ENCODE measurements around the gene CRCP. TPM values are rescaled to one million over a fixed set of nuclear protein-coding genes. Genes with fewer than 3 reads are reported as not detected.

The CRCP gene
- polyA plus RNA-seq, 1 donor (not counting 4 experiments of a cell fraction or from before 2014, with no cell fraction given) = 25.4 TPM

GRCh38 chr7:66181845-66182244, 67.2 kb downstream of the CRCP start:
- H3K4me2 ChIP-seq (ENCODE audit: control insufficient read depth, extremely low read depth, insufficient read depth, low read depth, low read length) = no peak overlapping the region
- H3K79me2 ChIP-seq (ENCODE audit: control insufficient read depth, insufficient read depth, low read length) = no peaks in the 10 kb centered on the region
- H3K9me1 ChIP-seq (ENCODE audit: control insufficient read depth, extremely low read depth, insufficient read depth, low read length) = no peaks in the 10 kb centered on the region
- H3K27me3 ChIP-seq (ENCODE audit: control insufficient read depth, extremely low read depth, insufficient read depth, low read length) = no peaks in the 10 kb centered on the region
- dilution Hi-C loops (cut with MboI; ENCODE audit: extremely low pct_ligation_motif_present, low sequenced_read_pairs) = no loop called here
- H3K4me1 ChIP-seq (ENCODE audit: control insufficient read depth, extremely low read depth, insufficient read depth, low read length) = no peaks in the 10 kb centered on the region
- H3K27ac ChIP-seq (ENCODE audit: control insufficient read depth, insufficient read depth, low read length) = no peak overlapping the region
- H4K20me1 ChIP-seq (ENCODE audit: control insufficient read depth, extremely low read depth, insufficient read depth, low read length) = no peaks in the 10 kb centered on the region
- H3K4me3 ChIP-seq (ENCODE audit: control insufficient read depth in 2 of 3, extremely low read depth in 1 of 3, insufficient read depth in 2 of 3, low read depth in 1 of 3, low read length in 3 of 3) = no peak overlapping the region
- FAIRE-seq = no peak
- H3K36me3 ChIP-seq (ENCODE audit: control insufficient read depth in 2 of 2, extremely low read depth in 1 of 2, insufficient read depth in 2 of 2, low read length in 2 of 2) = no peaks in the 10 kb centered on the region
- no peak overlapping the region for H3K9ac ChIP-seq (ENCODE audit: control insufficient read depth, extremely low read depth, insufficient read depth, low read length)
- TF ChIP-seq CTCF (optimal IDR thresholded peaks at IDR 0.05 in 1 of 3, IDR thresholded peaks at IDR 0.05 in 1 of 3, conservative IDR thresholded peaks at IDR 0.05 in 1 of 3; ENCODE audit: extremely low read depth in 1 of 3, insufficient read depth in 2 of 3, low read length in 3 of 3) (no peak), EZH2 (IDR thresholded peaks at IDR 0.05; ENCODE audit: low read length) (no peak)
- no peak overlapping the region for H2AFZ ChIP-seq (ENCODE audit: control insufficient read depth, low read length)
- DNase-seq (ENCODE audit: low read depth, low spot score) = no peak
- H3K9me3 ChIP-seq (ENCODE audit: control insufficient read depth, low read depth, low read length) = no peaks in the 10 kb centered on the region

- Histone ChIP-seq H3K27me3 (ENCODE audit: control insufficient read depth, extremely low read depth, insufficient read depth, low read length) (no peaks in the 10 kb centered on the region), H3K4me2 (ENCODE audit: control insufficient read depth, extremely low read depth, insufficient read depth, low read depth, low read length) (no peak overlapping the region), H3K4me1 (ENCODE audit: control insufficient read depth, extremely low read depth, insufficient read depth, low read length) (no peaks in the 10 kb centered on the region), H3K9me1 (ENCODE audit: control insufficient read depth, extremely low read depth, insufficient read depth, low read length) (no peaks in the 10 kb centered on the region), H3K9ac (ENCODE audit: control insufficient read depth, extremely low read depth, insufficient read depth, low read length) (no peak overlapping the region), H3K79me2 (ENCODE audit: control insufficient read depth, insufficient read depth, low read length) (no peaks in the 10 kb centered on the region), H3K36me3 (ENCODE audit: control insufficient read depth in 2 of 2, extremely low read depth in 1 of 2, insufficient read depth in 2 of 2, low read length in 2 of 2) (no peaks in the 10 kb centered on the region), H3K4me3 (ENCODE audit: control insufficient read depth in 2 of 3, extremely low read depth in 1 of 3, insufficient read depth in 2 of 3, low read depth in 1 of 3, low read length in 3 of 3) (no peak overlapping the region), H4K20me1 (ENCODE audit: control insufficient read depth, extremely low read depth, insufficient read depth, low read length) (no peaks in the 10 kb centered on the region), H3K27ac (ENCODE audit: control insufficient read depth, insufficient read depth, low read length) (no peak overlapping the region), H2AFZ (ENCODE audit: control insufficient read depth, low read length) (no peak overlapping the region), H3K9me3 (ENCODE audit: control insufficient read depth, low read depth, low read length) (no peaks in the 10 kb centered on the region)
- dilution Hi-C loops (cut with MboI; ENCODE audit: extremely low pct_ligation_motif_present, low sequenced_read_pairs) = no loop called here
- no peak for DNase-seq (ENCODE audit: low read depth, low spot score)
- no peak for FAIRE-seq
- no peak for TF ChIP-seq EZH2 (IDR thresholded peaks at IDR 0.05; ENCODE audit: low read length)
- no peak for TF ChIP-seq CTCF (optimal IDR thresholded peaks at IDR 0.05 in 1 of 3, IDR thresholded peaks at IDR 0.05 in 1 of 3, conservative IDR thresholded peaks at IDR 0.05 in 1 of 3; ENCODE audit: extremely low read depth in 1 of 3, insufficient read depth in 2 of 3, low read length in 3 of 3)
Measured at GRCh38 chr7:66182920-66183319, 68.3 kb downstream of the CRCP start.

Measured in keratinocyte (primary cell).